Fibroblast of pulmonary artery (primary cell): ENCODE data around the gene RIPOR1.
"Not testable (repeated sequence)": the region's sequence is repeated elsewhere in the genome, so short reads cannot be mapped to it uniquely, and the experiment has no call there.

Experiments used
- DNase-seq: peaks from one replicate; pipeline ENCODE4 v3.0.0-alpha.2; 2010; ENCODE audit warnings: low read depth
- H3K4me3 ChIP-seq: replicated peaks from 2 replicates; pipeline ENCODE4 v1.5.1; 2011; ENCODE audit warnings: low read depth, mild to moderate bottlenecking, control low read depth, low read length, moderate library complexity
- TF ChIP-seq, protein P1 (sequence below): IDR thresholded peaks from 2 replicates; pipeline ENCODE4 v1.5.1; 2011; ENCODE audit warnings: mild to moderate bottlenecking, control low read depth, low read length, inconsistent platforms; ENCODE audit errors: missing control alignments

The RIPOR1 gene

GRCh38 chr16:67504031-67505021, 24.3 kb upstream of the RIPOR1 start:
- no peak for DNase-seq
- TF ChIP-seq, protein P1, sequence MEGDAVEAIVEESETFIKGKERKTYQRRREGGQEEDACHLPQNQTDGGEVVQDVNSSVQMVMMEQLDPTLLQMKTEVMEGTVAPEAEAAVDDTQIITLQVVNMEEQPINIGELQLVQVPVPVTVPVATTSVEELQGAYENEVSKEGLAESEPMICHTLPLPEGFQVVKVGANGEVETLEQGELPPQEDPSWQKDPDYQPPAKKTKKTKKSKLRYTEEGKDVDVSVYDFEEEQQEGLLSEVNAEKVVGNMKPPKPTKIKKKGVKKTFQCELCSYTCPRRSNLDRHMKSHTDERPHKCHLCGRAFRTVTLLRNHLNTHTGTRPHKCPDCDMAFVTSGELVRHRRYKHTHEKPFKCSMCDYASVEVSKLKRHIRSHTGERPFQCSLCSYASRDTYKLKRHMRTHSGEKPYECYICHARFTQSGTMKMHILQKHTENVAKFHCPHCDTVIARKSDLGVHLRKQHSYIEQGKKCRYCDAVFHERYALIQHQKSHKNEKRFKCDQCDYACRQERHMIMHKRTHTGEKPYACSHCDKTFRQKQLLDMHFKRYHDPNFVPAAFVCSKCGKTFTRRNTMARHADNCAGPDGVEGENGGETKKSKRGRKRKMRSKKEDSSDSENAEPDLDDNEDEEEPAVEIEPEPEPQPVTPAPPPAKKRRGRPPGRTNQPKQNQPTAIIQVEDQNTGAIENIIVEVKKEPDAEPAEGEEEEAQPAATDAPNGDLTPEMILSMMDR, result no peak
- no peak overlapping the region for H3K4me3 ChIP-seq

DNA sequence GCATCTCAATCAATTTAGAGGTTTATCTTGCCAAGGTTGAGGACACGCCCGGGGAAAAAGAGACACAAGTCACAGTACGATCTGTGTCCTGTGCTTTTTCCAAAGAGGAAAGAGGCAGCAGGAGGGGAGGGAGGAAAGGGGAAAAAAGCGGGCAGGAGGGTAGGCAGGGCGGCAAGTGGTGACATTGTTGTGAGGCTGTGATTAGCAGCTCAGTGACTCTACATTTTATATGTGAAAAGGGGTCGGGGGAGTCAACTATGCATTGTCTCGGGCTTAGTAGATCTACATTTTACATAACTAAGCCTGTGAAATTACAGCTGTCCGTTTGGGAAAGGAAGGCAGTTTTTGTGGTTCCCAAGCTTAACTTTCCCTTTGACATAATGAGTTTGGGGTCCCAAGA, 22.2 kb upstream of the RIPOR1 start:
- DNase-seq, result no peak
- H3K4me3 ChIP-seq, result no peak overlapping the region
- TF ChIP-seq, protein P1, result no peak

- DNase-seq, result no peak
- no peak overlapping the region for H3K4me3 ChIP-seq
- TF ChIP-seq, protein P1, result no peak
Measured at GRCh38 chr16:67509016-67509415, 19.6 kb upstream of the RIPOR1 start.

- DNase-seq, H3K4me3 ChIP-seq: not testable (repeated sequence)
Measured at GRCh38 chr16:67513892-67514291, 14.7 kb upstream of the RIPOR1 start.

GRCh38 chr16:67514382-67514828, 14.2 kb upstream of the RIPOR1 start:
- no peak overlapping the region for H3K4me3 ChIP-seq
- DNase-seq, result peak; percentile 93
- TF ChIP-seq, protein P1, result peak; percentile 73

DNA sequence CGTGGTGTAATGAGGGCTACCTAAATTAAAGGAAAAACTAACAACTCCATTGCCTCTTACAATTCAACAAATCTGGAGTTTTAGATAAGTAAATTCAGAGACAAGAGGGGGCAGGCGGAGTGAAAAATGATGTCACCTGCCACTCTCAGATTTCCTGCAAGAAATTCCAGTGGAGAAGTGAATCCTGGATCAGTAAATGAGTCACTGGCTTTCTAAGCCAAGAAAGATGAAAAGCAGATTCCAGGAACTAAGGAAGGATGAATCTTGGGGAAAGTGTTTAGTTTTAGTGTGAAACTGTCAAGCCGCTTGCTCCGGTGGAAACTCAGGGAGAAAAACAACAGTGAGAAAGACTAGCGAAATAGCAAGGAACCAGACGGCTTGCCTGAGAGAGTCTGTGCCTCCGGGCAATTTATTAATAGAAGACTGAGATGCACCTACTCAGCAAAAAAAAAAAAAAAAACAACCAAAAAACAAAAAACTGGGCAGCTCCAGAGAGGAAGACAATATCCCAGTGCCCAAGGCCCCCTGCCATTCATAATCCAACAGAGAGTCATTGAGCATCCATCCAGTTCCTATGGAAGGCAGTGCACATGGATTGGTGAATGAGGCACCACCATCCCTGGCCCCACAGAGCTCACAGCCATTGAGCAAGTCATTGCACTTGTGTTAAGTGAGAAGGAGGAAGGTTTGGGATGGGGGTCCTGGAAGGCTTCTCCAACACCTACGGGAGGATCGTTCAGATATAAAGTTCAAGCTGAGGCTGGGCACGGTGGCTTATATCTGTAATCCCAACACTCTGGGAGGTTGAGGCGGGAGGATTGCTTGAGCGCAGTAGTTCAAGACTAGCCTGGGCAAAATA, 12.1 kb upstream of the RIPOR1 start:
- no peak overlapping the region for H3K4me3 ChIP-seq
- TF ChIP-seq, protein P1, result no peak
- DNase-seq, result peak; percentile 56

- H3K4me3 ChIP-seq, result no peak overlapping the region
- no peak for DNase-seq
Measured at GRCh38 chr16:67517155-67517445, 11.5 kb upstream of the RIPOR1 start.

More at GRCh38 chr16:67517155-67517445, 11.5 kb upstream of the RIPOR1 start:
- TF ChIP-seq, protein P1, result no peak
